GM19452 (cell line): ENCODE data around the gene GLI3.

Experiments
- ATAC-seq: cut with Tn5 transposase; IDR thresholded peaks from one replicate; pipeline ENCODE4 v1.9.1; 2021; ENCODE audit not compliant: unreplicated experiment

The GLI3 gene

DNA sequence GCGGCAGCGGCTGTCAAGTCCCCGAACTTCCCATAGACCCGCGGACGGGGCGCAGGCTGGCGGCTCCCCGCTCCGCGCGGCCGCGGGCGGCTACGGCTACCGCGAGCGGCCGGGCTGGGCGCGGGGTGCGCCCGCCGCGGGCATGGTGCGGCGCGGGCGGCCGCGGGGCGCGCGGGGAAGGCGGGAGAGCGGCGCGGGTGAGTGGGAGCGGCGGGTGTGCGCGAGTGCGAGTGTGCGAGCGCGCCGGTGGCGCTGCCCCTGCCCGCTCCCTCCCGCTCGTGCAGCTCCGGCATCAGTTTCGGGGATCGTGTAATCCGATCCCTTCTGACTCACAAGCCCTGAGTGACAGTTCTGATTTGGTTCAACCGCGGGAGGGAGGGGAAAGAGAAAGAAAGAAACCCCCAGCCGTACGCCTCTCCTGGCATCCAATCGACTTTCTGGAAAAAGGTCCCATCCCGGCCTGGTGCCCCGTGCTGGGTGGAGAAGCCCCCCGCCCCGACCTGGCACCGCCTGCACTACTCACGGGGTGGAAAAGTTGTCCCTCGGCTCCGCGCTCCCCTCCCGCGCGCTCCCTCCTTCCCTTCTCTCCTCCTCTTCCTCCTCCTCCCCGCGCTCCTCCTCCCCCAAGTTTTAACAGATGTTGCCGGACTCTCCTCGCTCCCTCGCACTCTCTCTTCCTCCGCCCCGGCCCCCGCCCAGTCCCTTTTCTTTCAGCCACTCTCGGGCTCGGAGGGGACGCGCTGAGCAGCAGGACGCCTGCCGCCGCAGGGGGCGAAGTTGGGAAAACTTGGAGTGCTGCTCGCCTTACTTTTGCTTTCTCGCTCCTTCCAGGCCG is at the start of gene GLI3:
TSS of gene GLI3 (minus strand) at position 234 of the 835 bp plus-strand sequence. CDS start 13,956 bp downstream, outside the sequence.
- peak; percentile 60 for ATAC-seq

- no peak for ATAC-seq
These were observed 48.4 kb upstream of the GLI3 start for GRCh38 chr7:42285383-42285824.

DNA sequence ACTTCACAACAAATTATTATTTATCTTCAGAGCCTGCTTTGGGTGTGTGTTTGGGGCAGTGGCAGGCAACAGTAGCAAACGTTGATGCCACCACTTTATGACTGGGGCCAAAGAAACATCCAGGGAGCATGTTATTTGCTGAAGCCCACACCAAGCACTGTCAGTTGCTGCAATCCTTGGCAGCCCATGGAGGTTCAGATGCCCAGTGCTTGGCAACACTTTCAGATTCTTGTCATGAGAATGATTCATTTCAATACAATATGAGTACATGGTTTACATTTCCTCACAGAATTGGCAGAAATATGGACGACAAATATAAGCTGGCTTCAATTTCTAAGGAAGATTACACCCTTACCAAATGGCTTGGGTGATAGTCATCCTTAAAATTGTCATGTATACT is 46.5 kb upstream of the GLI3 start:
- ATAC-seq = no peak

DNA sequence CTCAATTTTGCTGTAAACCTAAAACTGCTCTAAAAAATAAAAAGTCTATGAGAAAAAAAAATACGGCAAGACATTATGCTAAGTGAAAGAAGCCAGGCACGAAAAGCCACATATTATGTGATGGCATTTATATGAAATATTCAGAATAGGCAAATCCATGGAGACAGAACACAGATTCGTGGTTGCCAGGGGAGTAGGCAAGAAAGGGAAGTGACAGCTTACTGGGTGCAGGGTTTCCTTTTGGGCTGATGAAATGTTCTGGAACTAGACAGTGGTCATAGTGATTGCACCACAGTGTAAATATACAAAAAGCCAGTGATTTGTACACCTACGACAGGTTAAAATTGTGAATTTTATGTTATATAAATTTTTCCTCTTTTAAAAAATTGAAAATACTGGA is 41.3 kb upstream of the GLI3 start:
- no peak for ATAC-seq

GRCh38 chr7:42274053-42274452 is 37.0 kb upstream of the GLI3 start:
- no peak for ATAC-seq

DNA sequence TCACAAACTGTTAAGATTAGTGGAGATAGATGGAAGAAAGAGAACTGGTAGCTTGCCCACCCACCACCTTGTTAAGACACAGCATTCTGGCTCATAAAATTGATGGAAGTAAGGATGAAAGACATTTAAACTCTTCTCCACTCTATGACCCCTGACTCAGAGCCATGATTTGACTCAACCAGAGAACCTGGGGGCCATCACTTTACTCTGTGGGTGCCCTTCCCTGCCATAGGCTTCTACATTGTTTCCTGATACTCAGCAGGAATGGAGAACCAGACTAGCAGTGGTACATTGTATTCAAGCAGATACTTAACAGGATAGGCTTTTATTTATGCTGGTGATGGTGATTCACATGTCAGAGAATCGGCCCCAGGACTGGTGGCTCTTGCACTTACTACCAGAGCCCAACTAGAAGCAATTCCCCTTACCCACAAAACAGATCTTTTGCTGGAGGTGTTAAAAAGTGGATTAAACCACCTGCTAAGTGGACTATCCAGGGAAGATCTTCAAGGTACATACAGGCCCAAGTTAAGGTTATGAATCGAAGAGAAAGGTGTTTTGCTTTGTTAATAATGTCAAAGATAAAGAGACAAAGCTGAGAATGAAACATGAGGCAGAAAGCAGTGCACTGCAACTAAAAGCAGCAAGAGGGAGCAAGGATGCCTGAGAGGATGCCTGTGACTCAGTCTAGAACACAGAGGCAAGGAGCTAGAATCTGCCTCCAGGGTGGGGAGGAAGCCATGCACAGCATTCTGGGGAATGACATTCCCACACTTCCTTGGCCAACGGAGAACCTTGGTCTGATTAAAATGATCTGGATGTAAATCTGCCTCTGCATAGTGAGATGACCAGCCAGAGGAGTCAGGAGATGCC is 36.0 kb upstream of the GLI3 start:
- no peak for ATAC-seq

DNA sequence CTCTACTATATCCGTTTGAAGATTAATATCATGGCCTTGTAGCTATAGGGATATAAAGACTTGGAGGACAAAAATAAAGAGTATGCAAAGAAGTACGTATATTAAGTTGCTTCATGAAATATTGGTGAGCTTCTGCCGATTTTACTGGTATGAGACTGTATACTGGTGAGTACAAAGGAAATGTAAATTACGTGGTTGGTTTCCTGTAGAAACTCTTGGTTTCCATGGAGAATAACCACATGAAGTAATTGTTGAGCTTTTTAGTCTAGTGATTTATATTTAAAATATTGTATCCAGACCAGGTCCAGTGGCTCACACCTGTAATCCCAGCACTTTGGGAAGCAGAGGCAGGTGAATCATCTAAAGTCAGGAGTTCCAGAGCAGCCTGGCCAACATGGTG is 32.2 kb upstream of the GLI3 start:
- no peak for ATAC-seq

DNA sequence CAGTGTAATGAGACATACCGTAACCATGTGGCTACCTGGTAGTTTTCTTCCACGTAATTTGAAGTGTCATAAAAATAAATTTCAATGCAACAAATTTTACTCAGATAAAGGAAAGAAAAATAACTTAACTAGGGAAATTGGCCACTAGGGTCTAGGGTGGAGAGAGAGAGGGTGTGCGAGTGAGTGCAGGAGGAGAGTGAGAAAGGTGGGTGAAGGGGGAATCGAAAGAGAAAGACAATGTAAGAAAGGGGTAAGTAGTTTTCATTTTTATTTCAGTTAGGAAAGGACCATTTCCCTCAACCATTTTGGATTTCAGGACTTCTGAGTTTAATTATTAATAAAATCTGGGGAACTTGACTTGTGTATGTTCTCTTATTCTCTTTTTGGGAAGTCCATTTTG is 27.7 kb upstream of the GLI3 start:
- ATAC-seq = no peak

- ATAC-seq = no peak
These were observed 27.0 kb upstream of the GLI3 start for GRCh38 chr7:42263971-42264370.

DNA sequence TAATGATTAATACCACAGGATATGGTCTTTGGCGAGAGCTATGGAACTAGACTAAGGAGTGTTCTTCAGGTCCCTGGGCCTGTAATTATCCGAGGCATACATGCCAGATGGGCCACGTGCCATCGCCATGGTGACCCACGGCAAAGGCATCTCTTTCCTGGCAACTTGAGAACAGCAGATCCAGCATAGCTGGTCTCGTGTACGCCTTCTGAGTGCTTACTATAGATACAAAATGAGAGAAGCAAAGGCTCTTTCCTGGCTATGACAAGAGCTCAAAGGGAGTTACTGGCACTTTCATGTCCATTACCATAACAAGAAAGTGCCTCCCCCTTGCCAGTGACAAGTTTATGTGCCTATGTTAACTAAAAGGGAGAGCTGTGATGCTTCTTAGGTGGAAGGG is 26.0 kb upstream of the GLI3 start:
- ATAC-seq = no peak

GRCh38 chr7:42254217-42254616 is 17.2 kb upstream of the GLI3 start:
- no peak for ATAC-seq

DNA sequence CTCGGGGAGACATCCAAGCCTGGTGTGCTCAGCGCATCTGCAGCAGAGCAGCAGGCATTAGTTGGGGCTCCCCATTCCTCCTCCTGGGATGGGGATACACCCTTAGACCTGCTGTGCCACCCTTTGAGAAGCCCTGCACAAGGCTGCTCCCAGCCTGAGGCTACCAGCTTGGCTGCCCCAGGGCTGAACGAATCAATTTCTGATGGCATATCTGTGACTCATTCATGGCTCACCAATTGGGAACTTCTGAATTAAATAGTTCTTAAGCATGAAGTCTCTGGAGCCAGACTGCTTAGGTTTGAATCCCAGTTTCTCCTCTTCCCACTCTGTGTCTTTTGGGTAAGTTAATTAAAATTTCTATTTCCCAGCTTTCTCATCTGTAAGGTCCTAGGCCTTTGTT is 16.3 kb upstream of the GLI3 start:
- no peak for ATAC-seq

- ATAC-seq = no peak
These were observed 13.4 kb upstream of the GLI3 start for GRCh38 chr7:42250411-42250810.

- no peak for ATAC-seq
These were observed 11.6 kb upstream of the GLI3 start for GRCh38 chr7:42248579-42248978.

GRCh38 chr7:42247301-42247700 is 10.3 kb upstream of the GLI3 start:
- no peak for ATAC-seq

- no peak for ATAC-seq
These were observed 7.8 kb upstream of the GLI3 start for GRCh38 chr7:42244828-42245227.

GRCh38 chr7:42242381-42242780 is 5.4 kb upstream of the GLI3 start:
- no peak for ATAC-seq

- no peak for ATAC-seq
These were observed 4.4 kb upstream of the GLI3 start for GRCh38 chr7:42241424-42241823.

DNA sequence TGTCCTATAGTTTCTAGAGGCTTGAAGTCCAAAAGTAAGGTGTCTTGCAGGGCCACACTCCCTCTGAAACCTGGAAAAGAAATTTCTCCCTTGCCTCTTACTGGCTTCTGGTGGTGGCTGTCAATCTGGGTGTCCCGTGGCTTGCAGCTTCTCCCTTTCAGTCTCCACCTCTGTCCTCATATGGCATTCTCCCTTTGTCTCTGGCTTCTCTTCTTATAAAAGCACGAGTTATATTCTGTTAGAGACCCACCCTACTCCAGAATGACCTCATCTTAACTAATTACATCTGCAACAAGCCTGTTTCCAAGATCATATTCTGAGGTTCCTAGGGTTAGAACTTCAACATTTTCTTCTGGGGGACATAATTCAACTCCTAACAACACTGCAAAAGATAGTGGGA is 3.4 kb upstream of the GLI3 start:
- ATAC-seq = no peak

GRCh38 chr7:42238709-42239366 is 1.8 kb upstream of the GLI3 start:
- ATAC-seq = no peak

DNA sequence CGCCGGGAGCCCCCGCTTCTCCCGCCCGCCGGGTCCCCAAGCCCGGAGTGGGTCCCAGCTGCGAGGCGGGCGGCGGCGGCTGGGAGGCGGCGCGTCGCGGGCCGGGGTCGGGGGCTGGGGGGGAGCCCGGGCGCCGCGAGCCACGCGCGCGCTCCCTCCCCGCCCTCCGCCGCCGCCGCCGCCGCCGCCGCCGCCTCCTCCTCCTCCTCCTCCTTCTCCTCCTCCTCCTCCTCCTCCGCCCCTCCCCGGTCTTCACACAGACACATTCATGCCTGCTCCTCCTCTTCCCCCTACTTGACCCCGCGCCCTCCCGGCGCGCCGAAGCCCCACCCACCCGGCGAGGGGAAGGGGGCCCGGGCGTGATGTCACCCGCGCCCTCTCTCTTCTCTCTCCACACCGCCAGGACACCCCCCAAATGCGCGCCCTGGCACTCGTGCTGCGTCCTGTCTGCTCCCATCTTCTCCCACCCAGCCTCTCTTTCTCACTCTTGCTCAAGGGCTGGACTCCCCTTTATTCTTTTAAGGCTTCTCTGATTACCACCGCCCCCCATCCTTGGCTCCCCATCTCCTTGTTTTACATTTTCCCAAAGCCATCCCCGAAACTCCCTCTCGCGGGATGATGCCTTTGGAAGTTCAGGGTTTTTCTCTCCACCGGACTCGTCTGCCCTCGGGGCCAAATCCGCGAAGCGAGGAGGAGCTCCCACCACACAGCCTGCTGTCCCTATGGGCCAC is 967 bp upstream of the GLI3 start:
- no peak for ATAC-seq
